GM19463 (cell line): ENCODE measurements around the gene NKPD1.

Experiments used
- ATAC-seq: cut with Tn5 transposase; IDR thresholded peaks from one replicate; pipeline ENCODE4 v1.9.1; 2021; ENCODE audit warnings: mild to moderate bottlenecking, moderate library complexity; ENCODE audit not compliant: unreplicated experiment

The NKPD1 gene

DNA sequence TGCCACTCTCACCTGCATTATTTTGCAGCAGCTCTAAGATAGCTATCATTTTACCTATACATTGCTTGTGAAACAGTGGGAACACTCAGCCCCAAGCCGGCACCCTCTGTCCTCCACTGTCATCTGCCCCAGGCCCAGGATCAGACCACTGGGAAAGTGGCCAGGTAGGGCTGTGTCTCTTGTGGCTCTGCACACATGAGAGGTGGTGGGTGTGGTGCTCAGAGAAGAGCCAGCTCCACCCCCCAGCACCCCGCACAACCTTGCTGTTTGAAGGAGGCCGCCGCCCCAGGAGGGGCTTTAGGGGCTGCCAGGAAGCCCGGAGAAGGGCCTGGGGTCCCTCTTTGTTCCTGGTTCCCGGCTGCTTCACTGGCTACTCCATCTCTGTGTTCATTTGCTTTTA is 41.2 kb downstream of the NKPD1 start:
- no peak for ATAC-seq

DNA sequence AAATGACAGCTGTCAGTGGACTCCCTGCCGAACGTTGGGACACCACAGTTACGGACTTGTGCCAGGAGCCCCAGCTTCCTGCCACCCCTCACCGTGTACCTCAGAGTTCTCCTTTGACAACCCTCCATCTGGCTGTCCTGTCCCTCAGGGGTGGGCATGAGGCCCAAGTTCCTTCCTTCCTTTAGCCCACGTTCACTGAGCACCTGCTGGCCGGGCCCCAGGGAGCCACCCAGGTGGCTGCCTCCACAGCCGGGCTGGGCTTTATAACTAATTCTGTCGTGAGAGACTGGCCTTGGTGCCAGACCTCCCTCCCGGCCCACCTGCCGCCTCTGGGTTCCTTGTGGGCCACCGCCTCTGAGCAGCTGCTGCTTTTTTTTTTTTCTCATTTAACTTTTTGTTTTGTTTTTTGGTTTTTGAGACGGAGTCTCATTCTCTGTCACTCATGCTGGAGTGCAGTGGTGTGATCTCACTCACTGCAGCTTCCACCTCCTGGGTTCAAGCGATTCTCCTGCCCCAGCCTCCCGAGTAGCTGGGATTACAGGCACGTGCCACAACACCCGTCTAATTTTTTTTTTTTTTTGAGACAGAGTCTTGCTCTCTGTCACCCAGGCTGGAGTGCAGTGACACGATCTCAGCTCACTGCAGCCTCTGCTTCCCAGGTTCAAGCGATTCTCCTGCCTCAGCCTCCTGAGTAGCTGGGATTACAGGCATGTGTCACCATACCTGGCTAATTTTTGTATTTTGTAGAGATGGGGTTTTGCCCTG is 42.0 kb downstream of the NKPD1 start:
- peak; percentile 40 for ATAC-seq

DNA sequence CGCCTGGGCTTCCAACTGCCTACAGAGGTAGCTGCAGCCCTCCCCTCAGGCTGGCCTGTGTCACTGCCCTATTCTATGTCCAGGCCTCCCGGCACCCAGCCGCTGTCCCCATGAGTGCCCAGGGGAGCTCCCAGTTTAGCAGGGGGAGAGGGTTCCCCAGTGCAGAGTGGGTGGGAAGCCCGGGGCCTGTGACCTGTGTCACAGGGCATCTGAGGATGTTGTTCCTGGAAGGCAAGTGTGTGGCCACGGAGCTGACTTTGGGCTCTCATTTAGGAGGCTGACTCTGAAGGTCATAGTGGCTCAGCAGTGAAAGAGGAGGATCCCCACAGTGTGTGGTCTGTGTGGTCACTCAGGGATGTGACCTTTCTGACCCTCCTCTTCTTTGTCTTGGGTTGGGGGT is 42.7 kb downstream of the NKPD1 start:
- ATAC-seq: no peak

DNA sequence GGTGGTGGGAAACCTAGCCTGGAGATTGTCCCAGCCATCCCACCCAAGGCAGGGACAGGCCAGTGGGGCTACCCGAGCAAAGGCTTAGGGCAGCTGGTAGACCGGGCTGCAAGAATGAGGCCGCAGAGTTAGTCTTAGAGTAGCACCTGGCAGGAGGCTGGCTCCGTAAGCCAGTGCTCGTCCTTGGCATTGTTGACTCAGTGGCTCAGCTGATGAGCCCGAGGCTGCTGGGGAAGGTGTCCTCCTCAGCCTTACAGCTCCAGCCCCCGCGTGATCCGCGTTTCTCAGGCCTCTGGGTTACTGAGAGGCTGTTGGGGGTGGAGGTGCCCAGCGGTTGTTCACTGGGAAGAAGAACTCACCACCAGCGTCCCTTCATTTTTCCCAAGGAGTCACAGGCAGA is 43.1 kb downstream of the NKPD1 start:
- no peak for ATAC-seq

DNA sequence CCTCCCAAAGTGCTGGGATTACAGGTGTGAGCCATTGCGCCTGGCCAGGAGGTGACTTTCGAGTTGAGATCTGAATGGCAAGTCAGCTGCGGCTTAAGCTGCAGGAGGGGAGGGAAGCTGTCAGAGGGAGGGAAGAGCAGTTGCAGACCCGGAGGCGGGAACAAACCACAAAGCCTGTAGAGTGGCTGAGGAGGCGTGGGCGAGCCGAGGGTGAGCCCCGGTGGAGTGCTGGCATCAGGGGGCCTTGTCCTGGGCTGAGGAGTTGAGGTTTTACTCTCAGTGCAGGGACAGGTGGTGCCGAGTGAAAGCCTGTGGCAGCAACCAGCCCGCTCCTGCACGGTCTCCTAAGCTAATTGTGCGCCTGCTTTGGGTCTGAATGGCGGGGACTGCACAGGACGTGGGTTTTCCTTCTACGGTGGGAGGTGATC is 43.6 kb downstream of the NKPD1 start:
- ATAC-seq: peak; percentile 47

DNA sequence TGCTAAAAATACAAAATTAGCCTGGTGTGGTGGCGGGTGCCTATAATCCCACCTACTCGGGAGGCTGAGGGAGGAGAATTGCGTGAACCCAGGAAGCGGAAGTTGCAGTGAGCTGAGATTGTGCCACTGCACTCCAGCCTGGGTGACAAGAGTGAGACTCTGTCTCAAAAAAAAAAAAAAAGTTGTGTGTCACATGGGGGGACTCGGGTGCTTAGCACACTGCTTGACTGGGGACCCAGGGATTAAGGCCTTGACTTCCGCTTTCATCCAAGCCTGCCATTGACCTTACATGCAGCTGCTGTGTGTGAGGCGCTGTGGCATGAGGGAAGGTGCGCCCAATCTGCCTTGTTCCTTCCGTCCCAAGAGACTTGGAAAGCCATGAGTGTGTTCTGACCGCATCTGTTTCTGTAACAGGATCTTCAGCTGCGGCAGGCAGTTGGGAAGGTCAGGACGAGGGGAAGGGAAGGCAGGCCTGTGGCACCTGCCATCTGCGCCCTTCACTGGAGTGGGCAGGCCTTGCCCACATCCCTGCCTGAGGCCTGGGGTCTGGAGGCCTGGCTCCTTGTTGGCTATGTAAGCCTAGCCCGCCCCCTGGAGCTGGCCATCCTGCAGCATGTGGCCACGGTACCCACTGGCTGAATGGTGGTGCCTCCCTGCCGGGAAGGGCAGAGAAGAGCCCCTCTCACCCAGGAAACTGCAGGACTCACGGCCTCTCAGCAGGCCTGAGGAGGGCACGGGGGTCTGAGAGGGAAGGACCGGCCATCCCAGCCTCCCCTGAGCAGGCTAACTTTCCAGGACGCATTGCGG is 44.8 kb downstream of the NKPD1 start:
- no peak for ATAC-seq

DNA sequence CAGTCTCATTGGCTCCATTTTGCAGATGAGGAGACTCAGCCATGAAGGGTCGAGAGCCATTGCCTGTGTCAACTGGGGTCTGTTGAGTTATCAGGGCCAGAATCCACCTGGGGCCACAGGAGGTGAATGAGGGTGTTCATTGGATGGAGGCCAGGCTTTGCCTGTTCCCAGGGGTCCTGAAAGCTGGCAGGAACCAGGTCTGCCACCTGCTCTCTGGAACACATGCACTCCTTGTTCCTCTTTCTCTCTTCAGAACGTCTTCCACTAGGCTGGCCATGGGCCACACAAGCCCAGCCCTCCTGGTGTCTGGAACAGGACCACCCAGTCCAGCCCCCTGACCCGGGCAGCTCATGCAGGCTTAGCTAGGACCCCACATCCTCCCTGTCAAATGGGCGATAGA is 46.7 kb downstream of the NKPD1 start:
- no peak for ATAC-seq

DNA sequence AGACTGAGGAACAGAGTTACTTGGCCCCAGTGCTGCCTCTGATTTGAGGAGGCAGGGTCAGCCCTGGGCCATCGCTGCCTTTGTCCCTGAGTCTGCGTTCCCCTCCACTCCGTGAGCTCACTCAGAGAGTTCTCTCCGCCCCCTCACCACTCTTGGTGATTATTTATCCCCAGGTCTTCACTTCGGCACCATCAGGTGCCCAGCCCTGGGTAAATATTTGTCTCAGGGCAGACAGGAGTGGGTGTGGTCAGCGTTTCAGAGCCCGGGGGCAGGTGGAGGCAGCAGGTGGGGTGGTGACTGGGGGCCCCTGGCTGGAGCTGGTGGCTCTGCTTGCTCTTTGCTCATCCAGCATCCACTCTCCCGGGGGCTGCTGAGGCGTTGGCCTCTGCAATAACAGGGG is 47.2 kb downstream of the NKPD1 start:
- no peak for ATAC-seq

DNA sequence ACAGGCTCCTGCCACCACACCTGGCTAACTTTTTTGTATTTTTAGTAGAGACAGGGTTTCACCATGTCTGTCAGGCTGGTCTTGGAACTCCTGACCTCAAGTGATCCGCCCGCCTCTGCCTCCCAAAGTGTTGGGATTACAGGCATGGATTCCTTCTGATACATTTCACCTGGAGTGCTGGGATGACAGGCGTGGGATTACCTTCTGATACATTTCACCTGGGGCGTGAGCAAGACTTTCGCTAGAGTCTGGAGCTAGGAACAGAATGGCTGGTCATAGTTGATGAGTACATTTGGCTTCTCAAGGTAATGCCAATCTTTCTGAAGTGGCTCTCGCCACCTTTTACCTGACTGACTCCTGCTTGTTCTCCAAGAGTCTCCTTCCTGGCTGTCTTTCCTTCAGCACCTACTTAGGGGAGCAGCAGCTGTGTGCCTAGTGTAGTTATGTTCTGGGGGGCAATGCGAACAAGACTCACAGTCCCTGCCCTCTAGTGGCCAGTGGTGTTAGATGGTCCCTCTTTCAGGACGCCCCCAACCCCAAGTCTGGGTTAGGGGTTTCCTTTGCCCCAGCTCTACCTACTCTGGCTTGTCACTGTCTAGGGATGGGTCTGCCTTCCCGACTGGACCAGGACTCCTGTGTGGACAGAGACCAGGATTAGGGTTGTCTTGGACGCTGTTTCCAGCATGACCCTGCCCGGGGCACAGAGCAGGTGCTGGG is 48.5 kb downstream of the NKPD1 start:
- ATAC-seq: no peak
